ENCODE results near the gene ICOS.
"Not testable (repeated sequence)": the region's sequence is repeated elsewhere in the genome, so short reads cannot be mapped to it uniquely, and the experiment has no call there.

The ICOS gene

GRCh38 chr2:203918264-203918663 is 18.3 kb upstream of the ICOS start:
- no peak for DNase-seq (ENCODE audit: low spot score)

- no peak for DNase-seq (ENCODE audit: low spot score)
Measured at GRCh38 chr2:203918839-203919238, 17.7 kb upstream of the ICOS start.

- no peak for DNase-seq (ENCODE audit: low spot score)
Measured at GRCh38 chr2:203925512-203926158, 10.9 kb upstream of the ICOS start.

GRCh38 chr2:203928849-203929248 is 7.7 kb upstream of the ICOS start:
- peak; percentile 18 for DNase-seq (ENCODE audit: low spot score)

- not testable (repeated sequence) for DNase-seq (ENCODE audit: low spot score)
Measured at GRCh38 chr2:203931262-203931661, 5.3 kb upstream of the ICOS start.

GRCh38 chr2:203934041-203934492 is 2.5 kb upstream of the ICOS start:
- DNase-seq (ENCODE audit: low spot score) = no peak

- DNase-seq (ENCODE audit: low spot score) = no peak
Measured at GRCh38 chr2:203934711-203935438, 1.7 kb upstream of the ICOS start.

- DNase-seq (ENCODE audit: low spot score) = no peak
Measured at GRCh38 chr2:203935568-203935967, 995 bp upstream of the ICOS start.

- DNase-seq (ENCODE audit: low spot score) = no peak
Measured at GRCh38 chr2:203936949-203937348, 386 bp downstream of the ICOS start.

GRCh38 chr2:203937788-203938187 is 1.2 kb downstream of the ICOS start:
- no peak for DNase-seq (ENCODE audit: low spot score)

GRCh38 chr2:203940039-203940438 is 3.5 kb downstream of the ICOS start:
- DNase-seq (ENCODE audit: low spot score) = no peak

- DNase-seq (ENCODE audit: low spot score) = not testable (repeated sequence)
Measured at GRCh38 chr2:203943493-203944382, 7.2 kb downstream of the ICOS start.

GRCh38 chr2:203948733-203949132 is 12.2 kb downstream of the ICOS start:
- no peak for DNase-seq (ENCODE audit: low spot score)

GRCh38 chr2:203949228-203949627 is 12.7 kb downstream of the ICOS start:
- no peak for DNase-seq (ENCODE audit: low spot score)

- DNase-seq (ENCODE audit: low spot score) = no peak
Measured at GRCh38 chr2:203951366-203951902, 14.9 kb downstream of the ICOS start.

GRCh38 chr2:203959265-203959664 is 22.7 kb downstream of the ICOS start:
- DNase-seq (ENCODE audit: low spot score) = no peak

GRCh38 chr2:203959672-203960071 is 23.1 kb downstream of the ICOS start:
- DNase-seq (ENCODE audit: low spot score) = no peak

GRCh38 chr2:203960811-203961210 is 24.2 kb downstream of the ICOS start:
- no peak for DNase-seq (ENCODE audit: low spot score)

- DNase-seq (ENCODE audit: low spot score) = not testable (repeated sequence)
Measured at GRCh38 chr2:203965190-203965589, 28.6 kb downstream of the ICOS start.

GRCh38 chr2:203971251-203971650 is 34.7 kb downstream of the ICOS start:
- no peak for DNase-seq (ENCODE audit: low spot score)

GRCh38 chr2:203972066-203972465 is 35.5 kb downstream of the ICOS start:
- DNase-seq (ENCODE audit: low spot score) = no peak

- DNase-seq (ENCODE audit: low spot score) = no peak
Measured at GRCh38 chr2:203973000-203973399, 36.4 kb downstream of the ICOS start.

Data from COLO829 (cell line).